K562 (cell line): ENCODE measurements around the gene EAF2. TPM values are rescaled to one million over a fixed set of nuclear protein-coding genes. Genes with fewer than 3 reads are reported as not detected.

Source experiments
- ATAC-seq: fragments of 200-7000 bp; cut with Tn5 transposase; 3 replicates; pipeline ENCODE4 v1.9.1; 2020; ENCODE audit warnings: moderate library complexity
- BruUV-seq: library from RNA; stranded (reverse); fragments of 400-500 nt; replicated peaks from 2 replicates; lab custom pipeline; 2021; lab: Mats Ljungman, UMichigan
- CTCF ChIA-PET: fragments of 300-600 bp; formaldehyde crosslinking; extraction: SDS; loops from one replicate; lab custom pipeline; 2021; ENCODE audit warnings: low intra/inter-chr PET ratio; lab: Yijun Ruan, JAX
- POLR2A ChIA-PET: fragments of 300-600, 350-650 bp; sonication (Branson Sonifier 250); formaldehyde crosslinking; extraction: SDS; loops from one replicate; lab custom pipeline; 2021; ENCODE audit warnings: antibody characterized with exemption, inconsistent platforms; lab: Yijun Ruan, JAX
- DNase-seq, 4 experiments: peaks; one replicate each; pipeline versions ENCODE4 v3.0.0 to v3.0.0-alpha.2; 2011 to 2018; ENCODE audit warnings: low spot score in 3 of 4, mixed read lengths in 3 of 4; ENCODE audit errors: extremely low read depth in 1 of 4
- FAIRE-seq: peaks from 2 replicates; lab custom pipeline; 2011; peaks lifted over from hg19 to GRCh38; lab: Jason Lieb, UNC
- H2AFZ ChIP-seq: 2 replicates; pipeline ENCODE4 v1.6.0; 2011; ENCODE audit warnings: low read depth, low read length, control low read depth, inconsistent platforms
- H3K27ac ChIP-seq: fragments of 200-600 bp; 3 replicates; pipeline ENCODE4 v1.8.0; 2011; ENCODE audit warnings: low read depth, mild to moderate bottlenecking, control low read depth, inconsistent platforms, low read length, moderate library complexity, mixed read lengths; ENCODE audit errors: extremely low read depth
- H3K27me3 ChIP-seq, 2 experiments: fragments of 300-600 bp in 1 of 2; 2 replicates in 1 of 2; 3 replicates in 1 of 2; pipeline versions ENCODE4 v1.6.0 to v1.8.0; 2011; ENCODE audit warnings: inconsistent platforms in 2 of 2, low read length in 2 of 2, mild to moderate bottlenecking in 1 of 2, mixed read lengths in 1 of 2, moderate library complexity in 1 of 2; ENCODE audit not compliant: control insufficient read depth in 2 of 2, insufficient read depth in 2 of 2
- H3K36me3 ChIP-seq: fragments of 300-600 bp; 3 replicates; pipeline ENCODE4 v1.8.0; 2011; ENCODE audit warnings: mild to moderate bottlenecking, low read length, inconsistent platforms; ENCODE audit not compliant: control insufficient read depth, insufficient read depth
- H3K4me1 ChIP-seq, 2 experiments: fragments of 200-600 bp in 1 of 2; replicated peaks in 1 of 2; 2 replicates in 1 of 2; 3 replicates in 1 of 2; pipeline versions ENCODE4 v1.5.1 to v1.8.0; 2011; ENCODE audit warnings: inconsistent platforms in 2 of 2, low read length in 2 of 2, mild to moderate bottlenecking in 1 of 2, mixed read lengths in 1 of 2, moderate library complexity in 1 of 2; ENCODE audit not compliant: control insufficient read depth in 2 of 2, insufficient read depth in 2 of 2
- H3K4me2 ChIP-seq: 2 replicates; pipeline ENCODE4 v1.6.1; 2011; ENCODE audit warnings: low read length, control low read depth, inconsistent platforms, mixed read lengths; ENCODE audit not compliant: insufficient read depth
- H3K4me3 ChIP-seq: fragments of 200-600 bp; sonication (generic), shearing (Covaris generic); 2 replicates; pipeline ENCODE4 v1.5.1; 2016; ENCODE audit warnings: control low read depth, inconsistent platforms
- H3K79me2 ChIP-seq: fragments of 200-600 bp; 3 replicates; pipeline ENCODE4 v1.8.0; 2011; ENCODE audit warnings: low read length, inconsistent platforms; ENCODE audit not compliant: control insufficient read depth, insufficient read depth
- H3K9ac ChIP-seq, 2 experiments: 2 replicates each; pipeline versions ENCODE4 v1.6.0 to v1.6.1; 2011; ENCODE audit warnings: low read depth in 2 of 2, low read length in 2 of 2, control low read depth in 1 of 2, inconsistent platforms in 1 of 2, mild to moderate bottlenecking in 1 of 2, mixed read lengths in 1 of 2; ENCODE audit not compliant: insufficient read depth in 1 of 2
- H3K9me1 ChIP-seq: one replicate; pipeline ENCODE4 v1.6.0; 2011; ENCODE audit warnings: inconsistent platforms, mild to moderate bottlenecking, low read length, moderate library complexity; ENCODE audit not compliant: control insufficient read depth, insufficient read depth
- H3K9me3 ChIP-seq: replicated peaks from 2 replicates; pipeline ENCODE4 v1.5.1; 2011; ENCODE audit warnings: low read depth, low read length, inconsistent platforms; ENCODE audit not compliant: control insufficient read depth, insufficient read depth
- H4K20me1 ChIP-seq: replicated peaks from 2 replicates; pipeline ENCODE4 v1.6.1; 2011; ENCODE audit warnings: low read length, inconsistent platforms, mixed read lengths; ENCODE audit not compliant: control insufficient read depth, insufficient read depth
- E2F6 ChIP-seq, 2 experiments: IDR thresholded peaks; 2 replicates each; pipeline ENCODE4 v1.6.1; 2011; ENCODE audit warnings: borderline replicate concordance in 1 of 2, control low read depth in 1 of 2, low read depth in 1 of 2, low read length in 1 of 2, mild to moderate bottlenecking in 1 of 2, mixed read lengths in 1 of 2, moderate library complexity in 1 of 2; ENCODE audit not compliant: insufficient read depth in 1 of 2, insufficient read length in 1 of 2, poor library complexity in 1 of 2, severe bottlenecking in 1 of 2; ENCODE audit errors: extremely low read depth in 1 of 2
- FUS ChIP-seq: fragments of 200-400 bp; formaldehyde crosslinking; optimal IDR thresholded peaks from 2 replicates; pipeline ENCODE3; 2017; ENCODE audit warnings: low read depth, low read length
- HMG20B ChIP-seq: fragments of 250-450 bp; sonication (Bioruptor Pico); IDR thresholded peaks from 2 replicates; pipeline ENCODE4 v1.5.0; 2021; ENCODE audit warnings: mild to moderate bottlenecking
- KAT7 ChIP-seq: sonication (generic); formaldehyde crosslinking; IDR thresholded peaks from 2 replicates; pipeline ENCODE4 v1.8.0; 2022; ENCODE audit warnings: missing genetic modification reagents, mild to moderate bottlenecking, borderline replicate concordance
- NBN ChIP-seq: fragments of 450-650 bp; IDR thresholded peaks from 2 replicates; pipeline ENCODE4 v1.6.1; 2016; ENCODE audit warnings: low read depth, mild to moderate bottlenecking
- NFXL1 ChIP-seq: fragments of 450-650 bp; formaldehyde crosslinking; IDR thresholded peaks from 2 replicates; pipeline ENCODE4 v1.4.0; 2021; ENCODE audit warnings: mild to moderate bottlenecking
- STAT6 ChIP-seq: sonication (generic); formaldehyde crosslinking; IDR thresholded peaks from 2 replicates; pipeline ENCODE4 v1.8.1; 2023; ENCODE audit warnings: mild to moderate bottlenecking, missing genetic modification reagents
- TAF9B ChIP-seq: fragments of 450-650 bp; IDR thresholded peaks from 2 replicates; pipeline ENCODE4 v1.6.1; 2018; ENCODE audit warnings: mild to moderate bottlenecking; ENCODE audit not compliant: partially characterized antibody
- TCF15 ChIP-seq: fragments of 250-450 bp; sonication (Bioruptor Pico); IDR thresholded peaks from 2 replicates; pipeline ENCODE4 v1.8.0; 2022; ENCODE audit warnings: moderate library complexity, mild to moderate bottlenecking, inconsistent platforms
- in situ Hi-C: fragments of 300-500 bp; cut with MboI; formaldehyde crosslinking; loops from 4 replicates; pipeline ENCODE4 v1.15.0; 2018; ENCODE audit warnings: inconsistent platforms, mixed read lengths
- intact Hi-C: fragments of 100-400 bp; cut with micrococcal nuclease; formaldehyde crosslinking; loops from 2 replicates; pipeline ENCODE4 v1.14.2; 2022
- polyA plus RNA-seq, 8 experiments: library from polyadenylated mRNA; depleted of rRNA in 4 of 8; stranded (reverse) in 5 of 8; unstranded in 3 of 8; fragments of >200 nt; fragmentation: Nextera tagmentation in 2 of 8; fragmentation: Illumina TruSeq in 1 of 8; extraction: Ambion mirVana in 2 of 8; extraction: Trizol in 1 of 8; gene quantifications; 2 replicates each; pipeline versions ENCODE4 v1.2.1 to v1.2.3, GENCODE V29; 2011 to 2014; ENCODE audit warnings: inconsistent platforms in 1 of 8, missing spikeins in 1 of 8
- total RNA-seq, 7 experiments: library from RNA; depleted of rRNA in 6 of 7; stranded (reverse); fragments of >200 nt in 6 of 7; fragmentation: Illumina TruSeq in 2 of 7; extraction: Trizol in 2 of 7; gene quantifications; 2 replicates each; pipeline versions ENCODE4 v1.2.1 to v1.2.3, GENCODE V29; 2011 to 2021; ENCODE audit warnings: low replicate concordance in 1 of 7
- TF ChIP-seq, protein P1 (sequence below): IDR thresholded peaks from 2 replicates; pipeline ENCODE4 v1.6.1; 2016; ENCODE audit warnings: missing genetic modification characterization, missing compliant biosample characterization
- TF ChIP-seq, protein P2 (sequence below), 3 experiments: IDR thresholded peaks in 2 of 3; conservative IDR thresholded peaks in 1 of 3; 2 replicates each; pipeline ENCODE4 v1.5.1; 2011 to 2012; ENCODE audit warnings: low read length in 3 of 3, mild to moderate bottlenecking in 3 of 3, control low read depth in 2 of 3, improper control_type of control experiment in 1 of 3, inconsistent platforms in 1 of 3, low read depth in 1 of 3, mixed read lengths in 1 of 3, moderate library complexity in 1 of 3; ENCODE audit not compliant: insufficient read depth in 2 of 3
- TF ChIP-seq, protein P3 (sequence below): sonication (generic); formaldehyde crosslinking; IDR thresholded peaks from 2 replicates; pipeline ENCODE4 v1.8.0; 2022; ENCODE audit warnings: missing genetic modification reagents, mild to moderate bottlenecking, borderline replicate concordance

Gene EAF2
- total and polyA plus RNA-seq, 9 of the 15 experiments (the other 6 are each of a cell fraction or from before 2014, with no cell fraction given): 3.8 to 17.3 (median 6.9) TPM

- DNase-seq (no peak), ATAC-seq (no peak), FAIRE-seq (no peak)
- Histone ChIP-seq H3K36me3 (no peaks in the 10 kb centered on the region), H2AFZ (no peak overlapping the region), H3K4me1 (no peaks in the 10 kb centered on the region), H3K27ac (no peak overlapping the region), H3K9me3 (no peaks in the 10 kb centered on the region), H3K4me2 (no peak overlapping the region), H3K9me1 (no peaks in the 10 kb centered on the region), H3K4me3 (no peak overlapping the region), H4K20me1 (no peaks in the 10 kb centered on the region), H3K9ac (no peak overlapping the region), H3K79me2 (no peaks in the 10 kb centered on the region), H3K27me3 (peaks cover 0 to 13% of the 10 kb centered on the region in 2 experiments; a peak in 2 of 5 replicates)
- POLR2A ChIA-PET: interaction anchor here (1.4 kb wide), 1 partner anchor 8 kb away, joined by 3 read pairs; no protein-coding TSS in a partner anchor
- CTCF ChIA-PET: no interaction called here
- no TSS peak for BruUV-seq
- in situ Hi-C loops (no loop called here), intact Hi-C loops (no loop called here)
- TF ChIP-seq TAF9B (no peak), NBN (no peak), FUS (no peak), E2F6 (IDR thresholded peaks at IDR 0.05; ENCODE audit: borderline replicate concordance in 1 of 2, extremely low read depth in 1 of 2, insufficient read depth in 1 of 2, insufficient read length in 1 of 2, low read depth in 1 of 2, low read length in 1 of 2, poor library complexity in 1 of 2, severe bottlenecking in 1 of 2) (no peak), HMG20B (CRISPR knock-in tag) (no peak), KAT7 (CRISPR knock-in tag) (no peak), STAT6 (CRISPR knock-in tag) (no peak), NFXL1 (CRISPR knock-in tag) (no peak), TCF15 (CRISPR knock-in tag) (no peak)
- TF ChIP-seq, protein P1, sequence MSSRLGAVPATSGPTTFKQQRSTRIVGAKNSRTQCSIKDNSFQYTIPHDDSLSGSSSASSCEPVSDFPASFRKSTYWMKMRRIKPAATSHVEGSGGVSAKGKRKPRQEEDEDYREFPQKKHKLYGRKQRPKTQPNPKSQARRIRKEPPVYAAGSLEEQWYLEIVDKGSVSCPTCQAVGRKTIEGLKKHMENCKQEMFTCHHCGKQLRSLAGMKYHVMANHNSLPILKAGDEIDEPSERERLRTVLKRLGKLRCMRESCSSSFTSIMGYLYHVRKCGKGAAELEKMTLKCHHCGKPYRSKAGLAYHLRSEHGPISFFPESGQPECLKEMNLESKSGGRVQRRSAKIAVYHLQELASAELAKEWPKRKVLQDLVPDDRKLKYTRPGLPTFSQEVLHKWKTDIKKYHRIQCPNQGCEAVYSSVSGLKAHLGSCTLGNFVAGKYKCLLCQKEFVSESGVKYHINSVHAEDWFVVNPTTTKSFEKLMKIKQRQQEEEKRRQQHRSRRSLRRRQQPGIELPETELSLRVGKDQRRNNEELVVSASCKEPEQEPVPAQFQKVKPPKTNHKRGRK (tag): no peak
- TF ChIP-seq, protein P2, sequence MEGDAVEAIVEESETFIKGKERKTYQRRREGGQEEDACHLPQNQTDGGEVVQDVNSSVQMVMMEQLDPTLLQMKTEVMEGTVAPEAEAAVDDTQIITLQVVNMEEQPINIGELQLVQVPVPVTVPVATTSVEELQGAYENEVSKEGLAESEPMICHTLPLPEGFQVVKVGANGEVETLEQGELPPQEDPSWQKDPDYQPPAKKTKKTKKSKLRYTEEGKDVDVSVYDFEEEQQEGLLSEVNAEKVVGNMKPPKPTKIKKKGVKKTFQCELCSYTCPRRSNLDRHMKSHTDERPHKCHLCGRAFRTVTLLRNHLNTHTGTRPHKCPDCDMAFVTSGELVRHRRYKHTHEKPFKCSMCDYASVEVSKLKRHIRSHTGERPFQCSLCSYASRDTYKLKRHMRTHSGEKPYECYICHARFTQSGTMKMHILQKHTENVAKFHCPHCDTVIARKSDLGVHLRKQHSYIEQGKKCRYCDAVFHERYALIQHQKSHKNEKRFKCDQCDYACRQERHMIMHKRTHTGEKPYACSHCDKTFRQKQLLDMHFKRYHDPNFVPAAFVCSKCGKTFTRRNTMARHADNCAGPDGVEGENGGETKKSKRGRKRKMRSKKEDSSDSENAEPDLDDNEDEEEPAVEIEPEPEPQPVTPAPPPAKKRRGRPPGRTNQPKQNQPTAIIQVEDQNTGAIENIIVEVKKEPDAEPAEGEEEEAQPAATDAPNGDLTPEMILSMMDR (IDR thresholded peaks at IDR 0.05 in 2 of 3, conservative IDR thresholded peaks at IDR 0.05 in 1 of 3; ENCODE audit: insufficient read depth in 2 of 3, low read depth in 1 of 3, low read length in 3 of 3): no peak
- TF ChIP-seq, protein P3, sequence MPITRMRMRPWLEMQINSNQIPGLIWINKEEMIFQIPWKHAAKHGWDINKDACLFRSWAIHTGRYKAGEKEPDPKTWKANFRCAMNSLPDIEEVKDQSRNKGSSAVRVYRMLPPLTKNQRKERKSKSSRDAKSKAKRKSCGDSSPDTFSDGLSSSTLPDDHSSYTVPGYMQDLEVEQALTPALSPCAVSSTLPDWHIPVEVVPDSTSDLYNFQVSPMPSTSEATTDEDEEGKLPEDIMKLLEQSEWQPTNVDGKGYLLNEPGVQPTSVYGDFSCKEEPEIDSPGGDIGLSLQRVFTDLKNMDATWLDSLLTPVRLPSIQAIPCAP (CRISPR knock-in tag): no peak
Observed at GRCh38 chr3:121916189-121916588, 81.2 kb downstream of the EAF2 start.
